ENCODE data around the gene ZNF521. TPM values are rescaled to one million over a fixed set of nuclear protein-coding genes. Genes with fewer than 3 reads are reported as not detected.

Gene ZNF521
- total RNA-seq, 1 experiment from 2014 or later = 0.04 TPM

DNA sequence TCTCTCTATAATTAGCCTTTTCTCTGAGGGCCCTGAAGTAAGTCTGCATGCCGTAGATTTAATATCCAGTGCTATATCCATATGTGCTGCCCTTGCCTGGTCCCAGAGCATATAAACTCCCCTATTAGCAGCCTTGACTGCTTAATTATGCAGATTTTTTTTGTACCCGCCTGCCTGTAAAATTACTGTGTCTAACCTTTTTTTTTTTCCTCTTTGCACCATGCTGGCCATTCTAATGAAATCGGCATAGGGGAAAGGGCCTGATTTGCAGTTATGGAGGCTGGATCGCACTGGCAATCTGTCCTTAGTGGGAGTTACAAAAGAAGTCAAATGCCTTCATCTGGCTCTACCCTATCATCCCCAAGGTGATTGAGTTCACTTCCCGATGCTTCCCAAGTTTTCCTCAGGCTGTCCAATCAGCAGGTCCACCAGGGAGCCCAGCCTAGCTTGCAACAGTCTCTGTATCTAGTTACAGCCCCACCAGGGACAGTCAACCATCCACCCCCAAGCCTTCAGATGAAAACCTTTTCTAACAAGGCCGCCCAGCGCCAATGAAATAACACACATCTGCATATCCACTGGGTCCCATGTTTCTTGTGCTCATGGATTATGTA lies 239.0 kb downstream of the ZNF521 start:
- Histone ChIP-seq H3K4me3 (ENCODE audit: low read length) (no peak overlapping the region), H3K9me2 (replicated peaks; ENCODE audit: low read length) (no peaks in the 10 kb centered on the region), H3K79me2 (ENCODE audit: low read length) (no peaks in the 10 kb centered on the region), H3K4me1 (ENCODE audit: insufficient read depth, low read length) (no peaks in the 10 kb centered on the region), H3K27ac (ENCODE audit: low read length) (no peak overlapping the region), H3K36me3 (ENCODE audit: low read depth, low read length) (no peaks in the 10 kb centered on the region), H3K4me2 (ENCODE audit: low read length) (no peak overlapping the region), H3K9me3 (ENCODE audit: low read length) (no peaks in the 10 kb centered on the region), H3K9ac (ENCODE audit: low read length) (no peak overlapping the region), H3K27me3 (ENCODE audit: low read length) (peaks cover 40% of the 10 kb centered on the region), H3F3A (ENCODE audit: low read length, unreplicated experiment) (no peaks in the 10 kb centered on the region), H4K20me1 (ENCODE audit: low read length) (no peaks in the 10 kb centered on the region), H2AFZ (ENCODE audit: low read length) (no peak overlapping the region)
- DNase-seq (no peak), ATAC-seq (no peak)
- CTCF ChIA-PET = interaction anchor here (0.6 kb wide), 1 partner anchor 805 kb away, joined by 5 read pairs; no protein-coding TSS in a partner anchor
- intact Hi-C loops (cut with micrococcal nuclease) = no loop called here
- TF ChIP-seq EZH2 (IDR thresholded peaks at IDR 0.05; ENCODE audit: low read length, unreplicated experiment) (no peak), EZH2phosphoT487 (IDR thresholded peaks at IDR 0.05; ENCODE audit: borderline replicate concordance, low read length) (no peak)
- TF ChIP-seq, protein P1, sequence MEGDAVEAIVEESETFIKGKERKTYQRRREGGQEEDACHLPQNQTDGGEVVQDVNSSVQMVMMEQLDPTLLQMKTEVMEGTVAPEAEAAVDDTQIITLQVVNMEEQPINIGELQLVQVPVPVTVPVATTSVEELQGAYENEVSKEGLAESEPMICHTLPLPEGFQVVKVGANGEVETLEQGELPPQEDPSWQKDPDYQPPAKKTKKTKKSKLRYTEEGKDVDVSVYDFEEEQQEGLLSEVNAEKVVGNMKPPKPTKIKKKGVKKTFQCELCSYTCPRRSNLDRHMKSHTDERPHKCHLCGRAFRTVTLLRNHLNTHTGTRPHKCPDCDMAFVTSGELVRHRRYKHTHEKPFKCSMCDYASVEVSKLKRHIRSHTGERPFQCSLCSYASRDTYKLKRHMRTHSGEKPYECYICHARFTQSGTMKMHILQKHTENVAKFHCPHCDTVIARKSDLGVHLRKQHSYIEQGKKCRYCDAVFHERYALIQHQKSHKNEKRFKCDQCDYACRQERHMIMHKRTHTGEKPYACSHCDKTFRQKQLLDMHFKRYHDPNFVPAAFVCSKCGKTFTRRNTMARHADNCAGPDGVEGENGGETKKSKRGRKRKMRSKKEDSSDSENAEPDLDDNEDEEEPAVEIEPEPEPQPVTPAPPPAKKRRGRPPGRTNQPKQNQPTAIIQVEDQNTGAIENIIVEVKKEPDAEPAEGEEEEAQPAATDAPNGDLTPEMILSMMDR (conservative IDR thresholded peaks at IDR 0.05; ENCODE audit: low read depth, low read length) = no peak
- POLR2A ChIA-PET (ENCODE audit: unreplicated experiment) = no interaction called here
- BruUV-seq (replicated peaks) = no TSS peak

DNA sequence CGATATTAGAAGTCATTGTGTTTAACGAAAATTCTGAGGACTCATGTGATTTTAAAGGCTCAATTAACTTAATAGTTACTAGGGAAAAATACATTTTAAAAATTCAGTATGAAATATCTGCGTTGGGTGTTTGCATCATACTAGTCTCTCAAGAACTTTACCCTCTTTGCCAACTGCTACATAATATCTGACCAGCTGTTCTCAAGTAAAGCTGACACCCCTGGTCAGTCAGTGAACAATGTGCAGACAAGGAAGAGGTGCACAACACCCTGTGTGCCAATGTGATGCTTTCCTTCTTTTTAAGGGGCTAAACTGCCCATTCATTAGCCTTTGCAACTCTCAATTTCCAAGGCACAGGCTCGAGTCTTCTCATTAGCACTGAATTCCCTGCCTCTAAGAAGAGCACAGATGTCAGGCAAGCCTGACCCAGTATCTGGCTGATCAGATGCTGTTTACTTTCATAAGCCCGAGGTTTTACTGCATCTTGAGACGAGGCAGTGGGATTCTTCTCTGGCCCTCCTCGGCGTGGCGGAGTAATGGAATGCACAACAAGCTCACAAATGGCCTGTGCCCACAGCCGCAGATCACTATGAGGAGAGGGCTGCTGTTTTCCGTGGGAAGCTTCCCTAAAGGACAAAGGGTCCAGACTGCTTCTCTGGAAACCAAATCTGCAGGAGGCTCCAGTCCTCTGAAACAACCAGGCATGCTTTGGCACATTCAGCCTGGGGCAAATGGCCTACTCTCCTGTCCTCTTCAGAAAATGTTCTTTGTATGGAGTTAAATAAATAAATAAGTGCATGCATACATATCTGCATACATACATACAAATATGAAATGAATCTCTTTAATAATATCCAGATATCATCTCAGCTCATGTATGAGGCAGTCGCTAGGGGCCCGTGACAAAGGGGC lies 240.3 kb downstream of the ZNF521 start:
- no peak overlapping the region for H3K9ac ChIP-seq (ENCODE audit: low read length)
- no peak overlapping the region for H3K4me3 ChIP-seq (ENCODE audit: low read length)
- H3K27ac ChIP-seq (ENCODE audit: low read length) = no peak overlapping the region
- no peaks in the 10 kb centered on the region for H3K9me3 ChIP-seq (ENCODE audit: low read length)
- POLR2A ChIA-PET (ENCODE audit: unreplicated experiment) = no interaction called here
- H3F3A ChIP-seq (ENCODE audit: low read length, unreplicated experiment) = no peaks in the 10 kb centered on the region
- no peak overlapping the region for H3K4me2 ChIP-seq (ENCODE audit: low read length)
- H3K4me1 ChIP-seq (ENCODE audit: insufficient read depth, low read length) = no peaks in the 10 kb centered on the region
- DNase-seq = no peak
- ATAC-seq = no peak
- peaks cover 48% of the 10 kb centered on the region for H3K27me3 ChIP-seq (ENCODE audit: low read length)
- BruUV-seq (replicated peaks) = no TSS peak
- TF ChIP-seq, protein P1 (conservative IDR thresholded peaks at IDR 0.05; ENCODE audit: low read depth, low read length) = no peak
- TF ChIP-seq EZH2phosphoT487 (IDR thresholded peaks at IDR 0.05; ENCODE audit: borderline replicate concordance, low read length) (no peak), EZH2 (IDR thresholded peaks at IDR 0.05; ENCODE audit: low read length, unreplicated experiment) (no peak)
- no peaks in the 10 kb centered on the region for H3K36me3 ChIP-seq (ENCODE audit: low read depth, low read length)
- CTCF ChIA-PET = no interaction called here
- intact Hi-C loops (cut with micrococcal nuclease) = no loop called here
- no peaks in the 10 kb centered on the region for H4K20me1 ChIP-seq (ENCODE audit: low read length)
- H3K9me2 ChIP-seq (replicated peaks; ENCODE audit: low read length) = no peaks in the 10 kb centered on the region
- H3K79me2 ChIP-seq (ENCODE audit: low read length) = no peaks in the 10 kb centered on the region
- H2AFZ ChIP-seq (ENCODE audit: low read length) = no peak overlapping the region

DNA sequence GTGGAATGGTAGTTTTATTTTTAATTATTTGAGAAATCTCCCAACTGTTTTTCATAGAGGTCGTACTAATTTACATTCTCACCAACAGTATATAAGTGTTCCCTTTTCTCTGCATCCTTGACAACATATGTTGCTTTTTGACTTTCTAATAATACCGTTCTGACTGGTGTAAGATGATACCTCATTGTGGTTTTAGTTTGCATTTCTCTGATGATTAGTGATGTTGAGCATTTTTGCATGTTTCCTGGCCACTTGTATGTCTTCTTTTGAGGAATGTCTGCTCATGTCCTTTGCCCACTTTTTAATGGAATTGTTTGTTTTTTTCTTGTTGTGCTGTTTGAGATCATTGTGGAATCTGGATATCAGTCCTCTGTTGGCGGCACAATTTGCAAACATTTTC lies 242.5 kb downstream of the ZNF521 start:
- no peaks in the 10 kb centered on the region for H3K79me2 ChIP-seq (ENCODE audit: low read length)
- H3K4me3 ChIP-seq (ENCODE audit: low read length) = no peak overlapping the region
- no peaks in the 10 kb centered on the region for H4K20me1 ChIP-seq (ENCODE audit: low read length)
- no peaks in the 10 kb centered on the region for H3K4me1 ChIP-seq (ENCODE audit: insufficient read depth, low read length)
- no peaks in the 10 kb centered on the region for H3K9me2 ChIP-seq (replicated peaks; ENCODE audit: low read length)
- ChIA-PET POLR2A (ENCODE audit: unreplicated experiment) (no interaction called here), CTCF (no interaction called here)
- no peaks in the 10 kb centered on the region for H3K36me3 ChIP-seq (ENCODE audit: low read depth, low read length)
- BruUV-seq (replicated peaks) = no TSS peak
- H3F3A ChIP-seq (ENCODE audit: low read length, unreplicated experiment) = no peaks in the 10 kb centered on the region
- TF ChIP-seq EZH2phosphoT487 (IDR thresholded peaks at IDR 0.05; ENCODE audit: borderline replicate concordance, low read length) (no peak), EZH2 (IDR thresholded peaks at IDR 0.05; ENCODE audit: low read length, unreplicated experiment) (no peak)
- TF ChIP-seq, protein P1 (conservative IDR thresholded peaks at IDR 0.05; ENCODE audit: low read depth, low read length) = no peak
- H3K9me3 ChIP-seq (ENCODE audit: low read length) = no peaks in the 10 kb centered on the region
- peaks cover 52% of the 10 kb centered on the region for H3K27me3 ChIP-seq (ENCODE audit: low read length)
- intact Hi-C loops (cut with micrococcal nuclease) = no loop called here
- H3K4me2 ChIP-seq (ENCODE audit: low read length) = no peak overlapping the region
- no peak for ATAC-seq
- no peak for DNase-seq
- no peak overlapping the region for H3K9ac ChIP-seq (ENCODE audit: low read length)
- H2AFZ ChIP-seq (ENCODE audit: low read length) = no peak overlapping the region
- H3K27ac ChIP-seq (ENCODE audit: low read length) = no peak overlapping the region
